ENCODE data around the gene ATP10B. TPM values are rescaled to one million over a fixed set of nuclear protein-coding genes. Genes with fewer than 3 reads are reported as not detected.

The ATP10B gene
- total RNA-seq, 2 donors from 2014 or later, result 0.12 to 0.26 TPM

GRCh38 chr5:160616712-160617497 is 235.1 kb downstream of the ATP10B start:
- ATAC-seq, result peak in 1 of 2 donors; percentile 63

GRCh38 chr5:160614136-160614535 is 237.9 kb downstream of the ATP10B start:
- intact Hi-C loops (cut with DNase I), result no loop called here
- DNase-seq, result no peak
- no peak for ATAC-seq

More at GRCh38 chr5:160616712-160617497, 235.1 kb downstream of the ATP10B start:
- intact Hi-C loops (cut with DNase I), result no loop called here
- DNase-seq, result no peak

- DNase-seq (no peak), ATAC-seq (peak in 1 of 2 donors; percentile 30)
- intact Hi-C loops (cut with DNase I), result no loop called here
Measured at GRCh38 chr5:160605266-160605665, 246.7 kb downstream of the ATP10B start.

- DNase-seq (no peak), ATAC-seq (no peak)
- intact Hi-C loops (cut with DNase I), result no loop called here
Measured at GRCh38 chr5:160604484-160604883, 247.5 kb downstream of the ATP10B start.

GRCh38 chr5:160602744-160603143 is 249.3 kb downstream of the ATP10B start:
- no peak for ATAC-seq
- intact Hi-C loops (cut with DNase I), result no loop called here

GRCh38 chr5:160601046-160601445 is 251.0 kb downstream of the ATP10B start:
- no peak for DNase-seq
- no peak for ATAC-seq
- intact Hi-C loops (cut with DNase I), result no loop called here

More at GRCh38 chr5:160602744-160603143, 249.3 kb downstream of the ATP10B start:
- DNase-seq, result no peak

- ATAC-seq (no peak), DNase-seq (no peak)
- intact Hi-C loops (cut with DNase I), result no loop called here
Measured at GRCh38 chr5:160573318-160573717, 278.7 kb downstream of the ATP10B start.

- DNase-seq, result no peak
- ATAC-seq, result no peak
- intact Hi-C loops (cut with DNase I), result no loop called here
Measured at GRCh38 chr5:160567031-160567705, 284.8 kb downstream of the ATP10B start.

- intact Hi-C loops (cut with DNase I), result no loop called here
- ATAC-seq, result no peak
- DNase-seq, result no peak
Measured at GRCh38 chr5:160565376-160565775, 286.6 kb downstream of the ATP10B start.

- no peak for ATAC-seq
- DNase-seq, result no peak
- intact Hi-C loops (cut with DNase I), result no loop called here
Measured at GRCh38 chr5:160556846-160557245, 295.2 kb downstream of the ATP10B start.

- intact Hi-C loops (cut with DNase I), result no loop called here
- no peak for DNase-seq
- no peak for ATAC-seq
Measured at GRCh38 chr5:160555971-160556631, 295.9 kb downstream of the ATP10B start.

GRCh38 chr5:160555581-160555970 is 296.4 kb downstream of the ATP10B start:
- DNase-seq, result no peak
- no peak for ATAC-seq
- intact Hi-C loops (cut with DNase I), result no loop called here

- DNase-seq (no peak), ATAC-seq (no peak)
- intact Hi-C loops (cut with DNase I), result no loop called here
Measured at GRCh38 chr5:160550075-160550474, 301.9 kb downstream of the ATP10B start.

GRCh38 chr5:160548949-160549645 is 302.9 kb downstream of the ATP10B start:
- no peak for DNase-seq
- intact Hi-C loops (cut with DNase I), result no loop called here
- ATAC-seq, result no peak

GRCh38 chr5:160547872-160548271 is 304.1 kb downstream of the ATP10B start:
- ATAC-seq, result no peak
- intact Hi-C loops (cut with DNase I), result no loop called here
- DNase-seq, result no peak

GRCh38 chr5:160547061-160547460 is 304.9 kb downstream of the ATP10B start:
- DNase-seq, result no peak
- intact Hi-C loops (cut with DNase I), result no loop called here
- no peak for ATAC-seq

GRCh38 chr5:160545832-160546231 is 306.2 kb downstream of the ATP10B start:
- intact Hi-C loops (cut with DNase I), result no loop called here
- no peak for ATAC-seq

GRCh38 chr5:160543395-160543794 is 308.6 kb downstream of the ATP10B start:
- intact Hi-C loops (cut with DNase I), result no loop called here
- DNase-seq, result no peak
- ATAC-seq, result no peak

More at GRCh38 chr5:160545832-160546231, 306.2 kb downstream of the ATP10B start:
- DNase-seq, result no peak

GRCh38 chr5:160542840-160543239 is 309.2 kb downstream of the ATP10B start:
- intact Hi-C loops (cut with DNase I), result no loop called here
- ATAC-seq, result no peak
- DNase-seq, result no peak

GRCh38 chr5:160542281-160542680 is 309.7 kb downstream of the ATP10B start:
- ATAC-seq (no peak), DNase-seq (no peak)
- intact Hi-C loops (cut with DNase I), result no loop called here

All from left cardiac atrium (tissue), 4 donors.